ENCODE measurements around the gene TMEM145.
"Not testable (repeated sequence)": the region's sequence is repeated elsewhere in the genome, so short reads cannot be mapped to it uniquely, and the experiment has no call there.

TMEM145 gene

DNA sequence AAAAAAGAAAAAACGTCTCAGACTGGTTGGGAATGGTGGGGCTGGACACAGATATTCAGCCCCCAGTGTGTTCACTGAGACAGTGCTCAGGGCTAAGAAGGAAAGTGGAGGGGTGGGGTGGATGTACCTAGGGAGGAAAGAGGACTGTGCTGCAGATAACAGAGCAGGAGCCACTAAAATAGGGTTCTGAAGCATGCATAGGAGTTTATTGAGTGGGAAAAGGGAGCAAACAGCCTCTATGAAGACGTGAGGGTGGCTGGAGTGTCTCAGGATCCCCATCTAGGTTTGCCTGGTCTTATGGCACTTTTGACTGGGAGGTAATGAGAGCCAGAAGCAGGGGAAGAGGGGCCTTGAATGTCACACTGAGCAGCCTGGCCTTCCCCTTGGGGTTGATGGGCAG lies 15.7 kb downstream of the TMEM145 start:
- no peaks in the 10 kb centered on the region for H3K9me3 ChIP-seq (ENCODE audit: control insufficient read depth, low read length)
- H3K14ac ChIP-seq (ENCODE audit: low read length in 2 of 2): no peak overlapping the region
- H2BK120ac ChIP-seq (ENCODE audit: low read depth, low read length): no peak overlapping the region
- no peak overlapping the region for H3K18ac ChIP-seq (ENCODE audit: low read depth in 1 of 2, low read length in 2 of 2)
- H3K27ac ChIP-seq (ENCODE audit: low read length, poor library complexity, severe bottlenecking): no peak overlapping the region
- 75% methylated on average over 2 of the region's 2 CpGs for WGBS
- H4K8ac ChIP-seq (ENCODE audit: low read length): no peak overlapping the region
- no peak overlapping the region for H2BK15ac ChIP-seq (ENCODE audit: low read depth, poor library complexity, severe bottlenecking)
- H2BK12ac ChIP-seq (ENCODE audit: low read length in 2 of 2): no peak overlapping the region
- peaks cover 5 to 10% of the 10 kb centered on the region in 2 experiments for H3K27me3 ChIP-seq (ENCODE audit: control insufficient read depth in 1 of 2, insufficient read depth in 1 of 2, low read length in 2 of 2)
- H3K4ac ChIP-seq (ENCODE audit: low read depth in 1 of 2, low read length in 2 of 2): no peak overlapping the region
- no peak overlapping the region for H2AFZ ChIP-seq (ENCODE audit: low read depth, low read length)
- no peak overlapping the region for H3K4me3 ChIP-seq (ENCODE audit: insufficient read depth in 1 of 2, low read depth in 1 of 2, low read length in 2 of 2)
- peak overlapping the region in 1 of 2 experiments; percentile 60 for H3K23ac ChIP-seq (ENCODE audit: low read length in 2 of 2)
- H3K36me3 ChIP-seq (ENCODE audit: control insufficient read depth in 1 of 2, insufficient read depth in 2 of 2, low read depth in 1 of 2, low read length in 2 of 2): peaks cover 0 to 6% of the 10 kb centered on the region in 2 experiments
- no peak overlapping the region for H3K4me2 ChIP-seq (ENCODE audit: low read length, poor library complexity, severe bottlenecking)
- DNase-seq: no peak
- H3K79me1 ChIP-seq (replicated peaks; ENCODE audit: low read length, poor library complexity, severe bottlenecking): peaks cover 53% of the 10 kb centered on the region
- no peak overlapping the region for H4K91ac ChIP-seq (ENCODE audit: low read length)
- H2BK5ac ChIP-seq (ENCODE audit: low read depth, low read length, poor library complexity, severe bottlenecking): no peak overlapping the region
- peaks cover 25% of the 10 kb centered on the region for H3K4me1 ChIP-seq (ENCODE audit: control insufficient read depth, insufficient read depth, low read depth, low read length)
- no peak overlapping the region for H2AK5ac ChIP-seq (ENCODE audit: low read length, severe bottlenecking)
- no peak overlapping the region for H3K9ac ChIP-seq (ENCODE audit: low read length)

DNA sequence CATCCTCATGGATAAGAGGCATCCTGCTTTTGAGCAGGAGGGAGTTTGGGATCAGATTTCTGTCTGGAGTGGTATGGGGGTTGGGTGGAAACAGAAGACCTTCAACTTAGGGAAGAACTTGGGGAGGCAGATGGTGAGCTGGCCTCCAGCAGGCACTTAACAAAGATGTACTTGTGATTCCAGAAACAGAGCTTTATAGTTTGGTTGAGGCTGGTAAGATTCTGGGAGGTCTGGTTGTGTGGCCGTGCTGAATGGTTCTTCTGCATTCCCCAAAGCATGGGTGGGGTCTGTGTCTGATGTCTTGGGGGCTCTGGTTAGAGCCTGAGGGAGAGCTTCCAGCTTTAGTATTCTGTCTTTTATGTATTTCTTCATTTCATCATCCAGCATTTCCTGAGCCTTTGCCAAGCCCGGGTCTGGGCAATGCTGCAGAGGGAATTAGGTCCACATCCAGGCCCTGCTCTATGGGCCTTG lies 17.2 kb downstream of the TMEM145 start:
- Histone ChIP-seq H3K14ac (ENCODE audit: low read length in 2 of 2) (no peak overlapping the region), H3K4ac (ENCODE audit: low read depth in 1 of 2, low read length in 2 of 2) (no peak overlapping the region), H3K23ac (ENCODE audit: low read length in 2 of 2) (no peak overlapping the region), H2BK15ac (ENCODE audit: low read depth, poor library complexity, severe bottlenecking) (no peak overlapping the region), H2BK120ac (ENCODE audit: low read depth, low read length) (no peak overlapping the region), H3K9me3 (ENCODE audit: control insufficient read depth, low read length) (no peaks in the 10 kb centered on the region), H3K4me3 (ENCODE audit: insufficient read depth in 1 of 2, low read depth in 1 of 2, low read length in 2 of 2) (no peak overlapping the region), H2BK5ac (ENCODE audit: low read depth, low read length, poor library complexity, severe bottlenecking) (no peak overlapping the region), H3K36me3 (ENCODE audit: control insufficient read depth in 1 of 2, insufficient read depth in 2 of 2, low read depth in 1 of 2, low read length in 2 of 2) (peaks cover 0 to 18% of the 10 kb centered on the region in 2 experiments), H3K4me2 (ENCODE audit: low read length, poor library complexity, severe bottlenecking) (no peak overlapping the region), H2AK5ac (ENCODE audit: low read length, severe bottlenecking) (no peak overlapping the region), H3K9ac (ENCODE audit: low read length) (no peak overlapping the region), H2AFZ (ENCODE audit: low read depth, low read length) (no peak overlapping the region), H4K91ac (ENCODE audit: low read length) (no peak overlapping the region), H3K4me1 (ENCODE audit: control insufficient read depth, insufficient read depth, low read depth, low read length) (peaks cover 14% of the 10 kb centered on the region), H2BK12ac (ENCODE audit: low read length in 2 of 2) (no peak overlapping the region), H4K8ac (ENCODE audit: low read length) (no peak overlapping the region), H3K27ac (ENCODE audit: low read length, poor library complexity, severe bottlenecking) (no peak overlapping the region), H3K79me1 (replicated peaks; ENCODE audit: low read length, poor library complexity, severe bottlenecking) (peaks cover 56% of the 10 kb centered on the region), H3K27me3 (ENCODE audit: control insufficient read depth in 1 of 2, insufficient read depth in 1 of 2, low read length in 2 of 2) (no peaks in the 10 kb centered on the region), H3K18ac (ENCODE audit: low read depth in 1 of 2, low read length in 2 of 2) (no peak overlapping the region)
- 84% methylated on average over 2 of the region's 2 CpGs for WGBS
- no peak for DNase-seq

GRCh38 chr19:42331333-42331732 lies 18.2 kb downstream of the TMEM145 start:
- not testable (repeated sequence) for H2BK12ac ChIP-seq (ENCODE audit: low read length in 2 of 2); H2AFZ ChIP-seq (ENCODE audit: low read depth, low read length); H3K4ac ChIP-seq (ENCODE audit: low read depth in 1 of 2, low read length in 2 of 2); H3K4me3 ChIP-seq (ENCODE audit: insufficient read depth in 1 of 2, low read depth in 1 of 2, low read length in 2 of 2); H2BK15ac ChIP-seq (ENCODE audit: low read depth, poor library complexity, severe bottlenecking); H3K9ac ChIP-seq (ENCODE audit: low read length); H4K91ac ChIP-seq (ENCODE audit: low read length); DNase-seq; H3K23ac ChIP-seq (ENCODE audit: low read length in 2 of 2); H4K8ac ChIP-seq (ENCODE audit: low read length); H3K14ac ChIP-seq (ENCODE audit: low read length in 2 of 2); H2BK5ac ChIP-seq (ENCODE audit: low read depth, low read length, poor library complexity, severe bottlenecking); H3K4me1 ChIP-seq (ENCODE audit: control insufficient read depth, insufficient read depth, low read depth, low read length); H3K27me3 ChIP-seq (ENCODE audit: control insufficient read depth in 1 of 2, insufficient read depth in 1 of 2, low read length in 2 of 2); H2AK5ac ChIP-seq (ENCODE audit: low read length, severe bottlenecking); H3K9me3 ChIP-seq (ENCODE audit: control insufficient read depth, low read length); H3K4me2 ChIP-seq (ENCODE audit: low read length, poor library complexity, severe bottlenecking); H3K18ac ChIP-seq (ENCODE audit: low read depth in 1 of 2, low read length in 2 of 2); H2BK120ac ChIP-seq (ENCODE audit: low read depth, low read length); H3K27ac ChIP-seq (ENCODE audit: low read length, poor library complexity, severe bottlenecking)
- 97% methylated on average over 3 of the region's 3 CpGs for whole genome bisulfite sequencing
- peaks cover 3 to 25% of the 10 kb centered on the region in 2 experiments for H3K36me3 ChIP-seq (ENCODE audit: control insufficient read depth in 1 of 2, insufficient read depth in 2 of 2, low read depth in 1 of 2, low read length in 2 of 2)
- H3K79me1 ChIP-seq (replicated peaks; ENCODE audit: low read length, poor library complexity, severe bottlenecking): peaks cover 47% of the 10 kb centered on the region

GRCh38 chr19:42332059-42332458 lies 18.9 kb downstream of the TMEM145 start:
- DNase-seq: no peak
- Histone ChIP-seq H2AK5ac (ENCODE audit: low read length, severe bottlenecking) (no peak overlapping the region), H3K18ac (ENCODE audit: low read depth in 1 of 2, low read length in 2 of 2) (no peak overlapping the region), H4K91ac (ENCODE audit: low read length) (no peak overlapping the region), H3K14ac (ENCODE audit: low read length in 2 of 2) (no peak overlapping the region), H3K9ac (ENCODE audit: low read length) (no peak overlapping the region), H3K27me3 (ENCODE audit: control insufficient read depth in 1 of 2, insufficient read depth in 1 of 2, low read length in 2 of 2) (no peaks in the 10 kb centered on the region), H3K9me3 (ENCODE audit: control insufficient read depth, low read length) (no peaks in the 10 kb centered on the region), H3K23ac (ENCODE audit: low read length in 2 of 2) (no peak overlapping the region), H3K4me2 (ENCODE audit: low read length, poor library complexity, severe bottlenecking) (no peak overlapping the region), H2AFZ (ENCODE audit: low read depth, low read length) (no peak overlapping the region), H3K4me3 (ENCODE audit: insufficient read depth in 1 of 2, low read depth in 1 of 2, low read length in 2 of 2) (no peak overlapping the region), H3K79me1 (replicated peaks; ENCODE audit: low read length, poor library complexity, severe bottlenecking) (peaks cover 42% of the 10 kb centered on the region), H4K8ac (ENCODE audit: low read length) (no peak overlapping the region), H3K36me3 (ENCODE audit: control insufficient read depth in 1 of 2, insufficient read depth in 2 of 2, low read depth in 1 of 2, low read length in 2 of 2) (peaks cover 10 to 33% of the 10 kb centered on the region in 2 experiments), H2BK5ac (ENCODE audit: low read depth, low read length, poor library complexity, severe bottlenecking) (no peak overlapping the region), H2BK15ac (ENCODE audit: low read depth, poor library complexity, severe bottlenecking) (no peak overlapping the region), H3K4ac (ENCODE audit: low read depth in 1 of 2, low read length in 2 of 2) (no peak overlapping the region), H3K4me1 (ENCODE audit: control insufficient read depth, insufficient read depth, low read depth, low read length) (peaks cover 6% of the 10 kb centered on the region), H2BK120ac (ENCODE audit: low read depth, low read length) (no peak overlapping the region), H3K27ac (ENCODE audit: low read length, poor library complexity, severe bottlenecking) (no peak overlapping the region), H2BK12ac (ENCODE audit: low read length in 2 of 2) (no peak overlapping the region)
- WGBS: 96% methylated on average over 6 of the region's 6 CpGs
